GM12872 (cell line): Measurements from ENCODE around the gene HIF3A.

Experiments
- TF ChIP-seq, protein P1 (sequence below): IDR thresholded peaks from 3 replicates; pipeline ENCODE4 v1.5.1; 2011; ENCODE audit warnings: low read depth, mild to moderate bottlenecking, low read length, moderate library complexity; ENCODE audit not compliant: insufficient read depth

HIF3A gene

DNA sequence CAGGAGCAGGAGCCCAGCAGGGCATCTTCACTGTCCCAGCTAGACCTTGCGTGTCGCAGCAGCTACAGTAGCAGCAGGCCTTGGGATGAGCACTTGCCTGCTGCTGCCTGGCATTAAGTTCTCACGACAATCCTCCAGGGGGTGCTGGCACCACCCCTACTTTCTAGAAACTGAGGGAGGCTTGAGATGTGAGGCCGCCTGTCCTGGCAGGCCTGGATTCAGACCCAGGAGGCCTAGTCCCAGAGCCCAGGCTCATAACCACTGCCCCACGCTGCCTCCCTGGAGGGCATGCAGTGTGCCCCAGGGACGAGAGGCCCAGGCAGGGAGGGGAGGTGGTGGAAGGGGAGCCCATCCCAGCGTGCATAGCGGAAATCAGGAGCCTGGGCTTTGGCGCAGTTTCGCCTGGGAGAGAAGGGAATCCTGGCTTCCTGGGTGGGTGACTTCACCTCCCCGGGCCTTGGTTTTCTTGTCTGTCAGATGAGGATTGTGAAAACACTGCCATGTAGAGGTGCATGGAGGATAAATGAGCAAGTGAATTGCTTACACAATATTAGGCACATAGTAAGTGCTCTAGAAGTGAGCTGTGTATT is 76.2 kb downstream of the HIF3A start:
- TF ChIP-seq, protein P1, sequence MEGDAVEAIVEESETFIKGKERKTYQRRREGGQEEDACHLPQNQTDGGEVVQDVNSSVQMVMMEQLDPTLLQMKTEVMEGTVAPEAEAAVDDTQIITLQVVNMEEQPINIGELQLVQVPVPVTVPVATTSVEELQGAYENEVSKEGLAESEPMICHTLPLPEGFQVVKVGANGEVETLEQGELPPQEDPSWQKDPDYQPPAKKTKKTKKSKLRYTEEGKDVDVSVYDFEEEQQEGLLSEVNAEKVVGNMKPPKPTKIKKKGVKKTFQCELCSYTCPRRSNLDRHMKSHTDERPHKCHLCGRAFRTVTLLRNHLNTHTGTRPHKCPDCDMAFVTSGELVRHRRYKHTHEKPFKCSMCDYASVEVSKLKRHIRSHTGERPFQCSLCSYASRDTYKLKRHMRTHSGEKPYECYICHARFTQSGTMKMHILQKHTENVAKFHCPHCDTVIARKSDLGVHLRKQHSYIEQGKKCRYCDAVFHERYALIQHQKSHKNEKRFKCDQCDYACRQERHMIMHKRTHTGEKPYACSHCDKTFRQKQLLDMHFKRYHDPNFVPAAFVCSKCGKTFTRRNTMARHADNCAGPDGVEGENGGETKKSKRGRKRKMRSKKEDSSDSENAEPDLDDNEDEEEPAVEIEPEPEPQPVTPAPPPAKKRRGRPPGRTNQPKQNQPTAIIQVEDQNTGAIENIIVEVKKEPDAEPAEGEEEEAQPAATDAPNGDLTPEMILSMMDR: no peak

DNA sequence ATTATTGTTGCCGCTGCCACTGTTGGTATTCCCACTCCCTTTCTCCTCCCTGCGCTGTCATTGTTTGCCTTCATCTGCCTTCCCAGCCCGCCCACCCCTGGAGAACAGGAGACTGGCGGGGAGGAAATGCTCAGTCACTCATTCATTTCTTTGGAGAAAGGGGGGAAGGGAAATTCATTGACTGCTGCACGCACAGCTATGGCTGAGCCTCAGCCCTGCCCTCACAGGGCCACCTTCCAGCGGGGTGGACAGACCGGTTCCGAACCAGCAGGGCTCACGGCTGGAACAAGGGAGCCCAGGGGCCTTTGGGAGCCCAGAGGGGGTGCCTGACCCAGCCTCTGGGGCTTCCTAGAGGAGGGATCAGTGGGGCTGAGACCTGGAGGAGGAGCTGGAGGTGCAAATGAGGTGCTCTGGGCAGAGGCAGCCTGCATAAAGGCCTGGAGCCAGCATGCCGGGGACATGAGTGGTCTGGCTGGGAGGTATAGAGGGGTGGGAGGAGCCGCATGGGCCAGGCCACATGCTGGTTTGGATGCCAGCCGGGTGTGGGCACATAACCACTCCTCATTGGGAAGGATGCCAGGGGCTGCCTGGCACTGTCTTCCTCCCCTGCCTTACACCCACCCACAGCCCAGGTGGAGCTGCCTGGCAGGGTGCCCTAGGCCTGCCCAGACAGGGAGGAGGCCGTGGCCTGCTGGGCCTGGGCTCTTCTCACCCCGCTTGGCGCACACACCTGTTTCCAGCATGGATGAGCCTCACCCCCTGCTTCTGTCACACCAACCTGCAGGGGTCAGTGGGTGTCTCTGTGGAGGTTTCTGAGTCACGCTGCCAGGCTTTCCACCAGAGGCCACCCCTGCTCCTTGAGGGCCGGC is 76.9 kb downstream of the HIF3A start:
- TF ChIP-seq, protein P1: no peak

DNA sequence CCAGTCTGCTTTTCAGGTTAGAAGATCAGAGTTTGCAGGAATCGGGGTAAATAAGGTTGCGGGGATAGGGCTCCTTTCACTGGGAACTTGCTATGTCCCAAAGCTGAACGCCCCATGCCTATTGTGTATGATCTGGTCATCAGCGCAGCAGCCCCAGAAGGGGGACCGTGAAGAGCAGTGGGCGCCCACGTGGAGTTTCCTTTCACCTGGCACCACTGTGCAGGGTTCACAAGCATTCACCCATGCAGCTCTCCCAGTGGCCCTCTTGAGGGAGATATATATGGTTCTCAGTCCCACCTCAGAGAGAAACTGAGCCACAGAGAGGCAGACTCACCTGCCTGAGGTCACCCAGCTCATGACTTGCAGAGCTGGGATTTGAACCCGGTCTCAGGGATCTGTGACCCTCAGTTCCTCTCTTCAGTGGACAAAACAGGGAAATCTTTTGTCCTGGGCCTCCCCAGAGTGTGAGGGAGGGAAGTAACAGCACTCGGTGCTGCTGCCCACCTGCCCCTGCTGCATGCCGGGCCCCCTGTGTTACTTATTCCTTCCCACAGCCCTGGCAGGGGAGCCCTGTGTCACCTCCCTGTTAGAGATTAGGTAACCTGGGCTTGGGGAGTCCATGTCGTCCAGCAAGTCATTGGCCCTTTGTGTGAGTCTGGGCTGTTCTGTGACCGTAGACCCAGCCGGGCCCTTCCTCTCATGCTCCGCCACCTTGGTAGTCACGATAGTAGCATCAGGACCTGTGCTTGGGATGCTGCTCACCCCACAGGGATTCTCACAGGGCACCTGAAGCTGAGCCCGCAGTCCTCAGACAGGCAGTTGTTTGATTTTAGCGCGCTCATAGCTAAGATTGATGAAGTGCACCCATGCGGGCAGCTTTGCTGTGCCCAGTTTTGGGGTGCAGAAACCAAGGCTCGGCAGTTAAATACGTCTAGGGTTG is 78.0 kb downstream of the HIF3A start:
- TF ChIP-seq, protein P1: no peak

DNA sequence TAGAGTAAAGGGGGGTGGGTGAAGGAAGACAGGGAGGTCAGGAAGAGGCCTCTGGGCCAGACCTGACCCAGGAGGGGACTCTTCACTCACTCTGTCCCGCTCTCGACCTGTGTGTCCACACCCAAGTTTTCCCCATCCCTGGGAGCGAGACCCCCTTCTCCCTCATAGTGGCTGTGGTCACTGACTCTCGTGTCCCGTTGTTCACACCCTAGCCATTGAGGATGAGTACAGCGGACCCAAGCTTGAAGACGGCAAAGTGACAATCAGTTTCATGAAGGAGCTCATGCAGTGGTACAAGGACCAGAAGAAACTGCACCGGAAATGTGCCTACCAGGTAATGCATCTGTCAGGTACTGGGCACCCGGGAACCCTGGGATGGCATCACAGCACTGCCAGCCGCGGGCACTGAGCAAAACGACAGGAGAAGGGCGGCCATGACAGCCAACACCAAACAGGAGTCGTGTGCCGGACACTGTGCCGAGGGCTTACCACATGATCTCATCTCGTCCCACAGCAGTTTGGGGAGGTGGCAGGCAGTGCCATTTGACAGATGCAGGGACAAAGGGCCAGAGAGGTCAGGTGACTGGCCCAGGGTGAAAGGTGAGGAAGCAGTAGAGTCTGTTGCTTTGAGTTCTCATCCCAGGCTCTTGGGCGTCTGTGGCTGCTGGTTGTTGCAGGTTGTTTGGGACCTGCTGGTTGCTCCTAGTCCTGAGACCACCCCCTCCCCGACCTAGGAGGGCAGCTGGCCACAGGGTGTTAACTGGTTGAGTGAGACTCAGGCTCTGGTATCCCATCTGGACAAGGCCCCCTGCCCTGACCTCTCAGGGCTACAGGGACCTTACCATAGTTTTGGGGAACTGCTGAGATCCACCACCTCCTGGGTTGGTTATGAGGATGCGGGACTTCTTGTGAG is 79.7 kb downstream of the HIF3A start:
- TF ChIP-seq, protein P1: no peak

DNA sequence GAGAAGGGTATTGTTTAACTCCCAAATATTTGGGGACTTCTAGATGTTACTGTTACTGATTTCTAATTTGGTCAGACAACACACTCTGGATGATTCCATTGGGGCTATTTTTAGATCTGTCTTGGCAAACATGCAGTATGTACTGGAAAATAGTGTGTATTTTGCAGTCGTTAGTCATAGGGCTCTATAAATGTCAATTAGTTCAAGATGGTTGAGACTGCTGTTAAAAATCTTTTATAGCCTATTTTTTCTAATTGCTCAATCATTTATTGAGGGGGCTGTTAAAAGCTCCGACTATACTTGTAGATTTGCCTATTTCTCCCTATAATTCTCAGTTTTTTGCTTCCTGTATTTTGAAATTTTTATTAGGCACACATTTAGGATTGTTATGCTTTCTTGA is 81.4 kb downstream of the HIF3A start:
- TF ChIP-seq, protein P1: no peak

DNA sequence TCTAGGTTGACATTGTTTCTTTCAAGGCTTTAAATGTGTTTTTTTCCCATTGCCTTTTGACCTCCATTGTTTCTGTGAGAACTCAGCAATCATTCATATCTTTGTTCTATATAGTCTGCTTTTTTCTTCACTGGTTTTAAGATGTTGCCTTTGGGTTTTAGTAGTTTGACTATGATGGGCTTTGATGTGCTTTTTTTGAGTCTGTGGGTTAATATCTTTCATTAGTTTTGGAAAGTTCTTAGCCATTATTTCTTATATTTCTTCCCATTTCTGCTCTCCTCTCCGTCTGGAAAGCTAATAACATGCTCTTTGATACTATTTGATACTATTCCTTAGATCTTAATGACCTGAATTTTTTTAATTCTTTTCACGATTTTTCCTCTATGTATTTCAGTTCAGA is 83.8 kb downstream of the HIF3A start:
- TF ChIP-seq, protein P1: no peak
